ENCODE data around the gene TPO. TPM values are rescaled to one million over a fixed set of nuclear protein-coding genes. Genes with fewer than 3 reads are reported as not detected.

TPO gene
- total RNA-seq, 1 experiment from 2014 or later, result not detected

DNA sequence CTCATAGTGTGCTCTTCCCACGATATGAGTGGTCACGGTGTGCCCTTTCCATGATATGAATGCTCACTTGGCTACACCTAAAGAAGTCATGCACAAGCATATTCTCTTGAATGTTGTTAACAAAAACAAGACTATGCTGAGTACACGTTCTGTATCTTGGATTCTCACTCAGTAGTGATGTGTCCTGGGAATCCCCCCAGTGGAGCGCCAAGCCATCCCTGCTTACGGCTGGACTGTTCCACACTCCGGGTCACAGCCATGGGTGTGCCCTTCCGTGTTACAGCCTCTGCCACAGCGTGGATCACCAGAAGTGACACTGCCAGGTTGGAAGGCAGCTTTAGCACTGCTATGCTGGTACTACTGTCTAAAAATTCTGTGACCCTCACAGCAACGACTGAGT, 59.1 kb downstream of the TPO start:
- H3K4me3 Mint-ChIP-seq (ENCODE audit: unreplicated experiment), result no peak overlapping the region
- CTCF ChIA-PET, result no interaction called here
- no peaks in the 10 kb centered on the region for H3K9me3 Mint-ChIP-seq (ENCODE audit: unreplicated experiment)
- no peaks in the 10 kb centered on the region for H3K36me3 Mint-ChIP-seq (ENCODE audit: insufficient read depth, unreplicated experiment)
- H3K4me1 Mint-ChIP-seq (ENCODE audit: insufficient read depth, unreplicated experiment), result no peaks in the 10 kb centered on the region
- no peak for DNase-seq (ENCODE audit: unreplicated experiment)
- no peak overlapping the region for H3K27ac Mint-ChIP-seq (ENCODE audit: low read depth, unreplicated experiment)
- no TSS peak for BruUV-seq (replicated peaks)
- intact Hi-C loops (cut with micrococcal nuclease), result no loop called here
- TF ChIP-seq, protein P1, sequence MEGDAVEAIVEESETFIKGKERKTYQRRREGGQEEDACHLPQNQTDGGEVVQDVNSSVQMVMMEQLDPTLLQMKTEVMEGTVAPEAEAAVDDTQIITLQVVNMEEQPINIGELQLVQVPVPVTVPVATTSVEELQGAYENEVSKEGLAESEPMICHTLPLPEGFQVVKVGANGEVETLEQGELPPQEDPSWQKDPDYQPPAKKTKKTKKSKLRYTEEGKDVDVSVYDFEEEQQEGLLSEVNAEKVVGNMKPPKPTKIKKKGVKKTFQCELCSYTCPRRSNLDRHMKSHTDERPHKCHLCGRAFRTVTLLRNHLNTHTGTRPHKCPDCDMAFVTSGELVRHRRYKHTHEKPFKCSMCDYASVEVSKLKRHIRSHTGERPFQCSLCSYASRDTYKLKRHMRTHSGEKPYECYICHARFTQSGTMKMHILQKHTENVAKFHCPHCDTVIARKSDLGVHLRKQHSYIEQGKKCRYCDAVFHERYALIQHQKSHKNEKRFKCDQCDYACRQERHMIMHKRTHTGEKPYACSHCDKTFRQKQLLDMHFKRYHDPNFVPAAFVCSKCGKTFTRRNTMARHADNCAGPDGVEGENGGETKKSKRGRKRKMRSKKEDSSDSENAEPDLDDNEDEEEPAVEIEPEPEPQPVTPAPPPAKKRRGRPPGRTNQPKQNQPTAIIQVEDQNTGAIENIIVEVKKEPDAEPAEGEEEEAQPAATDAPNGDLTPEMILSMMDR (IDR thresholded peaks at IDR 0.05; ENCODE audit: unreplicated experiment), result no peak
- POLR2A ChIA-PET, result no interaction called here
- peaks cover 19% of the 10 kb centered on the region for H3K27me3 Mint-ChIP-seq (ENCODE audit: insufficient read depth, unreplicated experiment)

DNA sequence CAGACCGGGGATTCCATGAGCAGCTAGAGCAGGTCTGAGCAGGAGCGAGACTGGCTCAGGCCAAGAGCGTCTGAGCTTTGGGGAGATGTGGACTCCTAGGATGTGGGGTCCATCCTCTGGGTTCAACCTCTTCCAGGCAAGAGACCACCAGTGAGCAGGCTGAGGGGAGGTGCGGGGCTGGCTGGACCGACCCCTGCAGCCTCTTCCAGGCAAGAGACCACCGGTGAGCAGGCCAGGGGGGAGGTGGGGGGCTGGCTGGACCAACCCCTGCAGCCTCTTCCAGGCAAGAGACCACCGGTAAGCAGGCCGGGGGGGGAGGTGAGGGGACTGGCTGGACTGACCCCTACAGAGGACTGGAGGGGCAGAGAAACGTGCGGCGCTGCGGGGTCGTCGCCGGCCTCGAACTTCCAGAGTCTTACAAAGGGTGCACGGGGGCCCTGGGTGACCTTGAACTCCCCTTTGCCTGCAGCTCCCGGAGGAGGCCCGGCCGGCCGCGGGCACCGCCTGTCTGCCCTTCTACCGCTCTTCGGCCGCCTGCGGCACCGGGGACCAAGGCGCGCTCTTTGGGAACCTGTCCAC, 63.4 kb downstream of the TPO start:
- TF ChIP-seq, protein P1 (IDR thresholded peaks at IDR 0.05; ENCODE audit: unreplicated experiment), result no peak
- peaks cover 13% of the 10 kb centered on the region for H3K27me3 Mint-ChIP-seq (ENCODE audit: insufficient read depth, unreplicated experiment)
- H3K4me3 Mint-ChIP-seq (ENCODE audit: unreplicated experiment), result no peak overlapping the region
- H3K36me3 Mint-ChIP-seq (ENCODE audit: insufficient read depth, unreplicated experiment), result no peaks in the 10 kb centered on the region
- POLR2A ChIA-PET, result interaction anchor here (0.9 kb wide), 1 partner anchor 28 kb away, joined by 3 read pairs; no protein-coding TSS in a partner anchor
- no peaks in the 10 kb centered on the region for H3K4me1 Mint-ChIP-seq (ENCODE audit: insufficient read depth, unreplicated experiment)
- no peaks in the 10 kb centered on the region for H3K9me3 Mint-ChIP-seq (ENCODE audit: unreplicated experiment)
- intact Hi-C loops (cut with micrococcal nuclease), result no loop called here
- CTCF ChIA-PET, result interaction anchor here (0.6 kb wide), 1 partner anchor 158 kb away, joined by 3 read pairs; no protein-coding TSS in a partner anchor
- no peak overlapping the region for H3K27ac Mint-ChIP-seq (ENCODE audit: low read depth, unreplicated experiment)
- no peak for DNase-seq (ENCODE audit: unreplicated experiment)
- no TSS peak for BruUV-seq (replicated peaks)

DNA sequence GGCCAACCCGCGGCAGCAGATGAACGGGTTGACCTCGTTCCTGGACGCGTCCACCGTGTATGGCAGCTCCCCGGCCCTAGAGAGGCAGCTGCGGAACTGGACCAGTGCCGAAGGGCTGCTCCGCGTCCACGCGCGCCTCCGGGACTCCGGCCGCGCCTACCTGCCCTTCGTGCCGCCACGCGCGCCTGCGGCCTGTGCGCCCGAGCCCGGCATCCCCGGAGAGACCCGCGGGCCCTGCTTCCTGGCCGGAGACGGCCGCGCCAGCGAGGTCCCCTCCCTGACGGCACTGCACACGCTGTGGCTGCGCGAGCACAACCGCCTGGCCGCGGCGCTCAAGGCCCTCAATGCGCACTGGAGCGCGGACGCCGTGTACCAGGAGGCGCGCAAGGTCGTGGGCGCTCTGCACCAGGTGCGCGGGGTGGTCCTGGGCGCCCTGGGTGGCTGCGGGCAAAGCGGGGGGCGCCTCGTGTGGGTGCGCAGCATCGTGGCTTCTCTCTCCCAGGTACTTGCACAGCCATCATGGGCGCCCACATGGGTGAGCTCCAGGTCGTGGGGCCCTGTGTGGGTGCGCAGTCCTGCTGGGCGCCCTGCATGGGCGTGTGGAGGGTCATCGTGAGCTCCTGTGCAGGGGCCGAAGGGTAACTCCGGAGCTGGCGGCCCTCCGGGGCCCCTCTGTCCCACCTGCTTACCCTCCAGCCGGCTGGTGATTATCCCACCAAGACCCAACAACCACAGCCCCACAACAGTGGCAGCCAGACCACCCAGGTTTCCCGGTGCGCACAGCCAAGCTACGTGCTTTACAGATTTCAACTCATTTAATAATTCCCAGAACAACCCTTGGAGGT, 64.2 kb downstream of the TPO start:
- H3K4me1 Mint-ChIP-seq (ENCODE audit: insufficient read depth, unreplicated experiment), result no peaks in the 10 kb centered on the region
- H3K9me3 Mint-ChIP-seq (ENCODE audit: unreplicated experiment), result no peaks in the 10 kb centered on the region
- no peaks in the 10 kb centered on the region for H3K36me3 Mint-ChIP-seq (ENCODE audit: insufficient read depth, unreplicated experiment)
- intact Hi-C loops (cut with micrococcal nuclease), result no loop called here
- ChIA-PET POLR2A (no interaction called here), CTCF (no interaction called here)
- H3K27ac Mint-ChIP-seq (ENCODE audit: low read depth, unreplicated experiment), result no peak overlapping the region
- no peak for DNase-seq (ENCODE audit: unreplicated experiment)
- no peak overlapping the region for H3K4me3 Mint-ChIP-seq (ENCODE audit: unreplicated experiment)
- BruUV-seq (replicated peaks), result no TSS peak
- peaks cover 13% of the 10 kb centered on the region for H3K27me3 Mint-ChIP-seq (ENCODE audit: insufficient read depth, unreplicated experiment)
- TF ChIP-seq, protein P1 (IDR thresholded peaks at IDR 0.05; ENCODE audit: unreplicated experiment), result no peak

DNA sequence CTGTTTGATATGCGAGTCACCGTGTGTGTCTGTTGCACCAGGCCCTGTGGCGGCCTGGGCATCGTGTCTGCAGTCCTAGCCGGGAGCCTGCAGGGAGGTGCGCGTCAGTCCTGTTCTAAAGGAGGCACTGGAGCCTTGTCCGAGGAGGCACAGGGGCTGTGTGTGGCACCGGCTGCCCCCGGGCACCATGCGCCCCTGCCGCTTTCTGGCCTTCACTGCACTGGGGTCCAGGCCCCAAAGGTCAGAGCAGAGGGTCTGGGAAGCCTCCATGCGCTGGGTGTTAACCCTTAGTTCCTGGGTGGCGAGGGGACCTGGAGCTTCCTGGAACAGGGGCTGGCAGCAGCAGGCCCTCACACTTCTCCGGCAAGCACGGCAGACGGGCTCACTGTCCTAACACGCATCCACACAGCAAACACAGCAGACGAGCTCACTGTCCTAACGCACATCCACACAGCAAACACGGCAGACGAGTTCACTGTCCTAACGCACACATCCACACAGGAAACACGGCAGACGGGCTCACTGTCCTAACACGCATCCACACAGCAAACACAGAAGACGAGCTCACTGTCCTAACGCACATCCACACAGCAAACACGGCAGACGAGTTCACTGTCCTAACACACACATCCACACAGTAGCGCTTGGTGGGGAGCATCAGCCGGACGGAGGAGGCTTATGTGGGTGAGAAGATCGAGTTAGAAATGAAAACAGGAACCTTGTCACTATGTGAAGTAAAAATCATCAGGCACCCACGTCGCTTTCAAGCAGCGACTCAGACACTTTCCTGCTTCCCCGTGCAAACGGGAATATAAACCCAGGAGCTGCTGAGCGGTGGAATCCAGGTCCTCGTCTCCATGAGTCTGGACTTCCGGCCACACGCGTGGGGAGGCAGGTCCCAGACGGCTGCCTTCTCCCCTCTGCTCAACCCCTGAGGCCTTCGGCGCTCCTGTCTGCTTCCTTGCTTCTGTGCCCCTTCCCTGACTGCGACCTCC, 65.3 kb downstream of the TPO start:
- no peaks in the 10 kb centered on the region for H3K9me3 Mint-ChIP-seq (ENCODE audit: unreplicated experiment)
- no peaks in the 10 kb centered on the region for H3K4me1 Mint-ChIP-seq (ENCODE audit: insufficient read depth, unreplicated experiment)
- ChIA-PET CTCF (no interaction called here), POLR2A (no interaction called here)
- DNase-seq (ENCODE audit: unreplicated experiment), result no peak
- peaks cover 13% of the 10 kb centered on the region for H3K27me3 Mint-ChIP-seq (ENCODE audit: insufficient read depth, unreplicated experiment)
- intact Hi-C loops (cut with micrococcal nuclease), result no loop called here
- H3K27ac Mint-ChIP-seq (ENCODE audit: low read depth, unreplicated experiment), result no peak overlapping the region
- no peak overlapping the region for H3K4me3 Mint-ChIP-seq (ENCODE audit: unreplicated experiment)
- no TSS peak for BruUV-seq (replicated peaks)
- H3K36me3 Mint-ChIP-seq (ENCODE audit: insufficient read depth, unreplicated experiment), result no peaks in the 10 kb centered on the region
- TF ChIP-seq, protein P1 (IDR thresholded peaks at IDR 0.05; ENCODE audit: unreplicated experiment), result no peak

Data from MCF 10A (cell line).